Esophagus muscularis mucosa (tissue), 4 donors: Measurements from ENCODE around the gene PDZK1IP1. TPM values are rescaled to one million over a fixed set of nuclear protein-coding genes. Genes with fewer than 3 reads are reported as not detected.

Source experiments
- DNase-seq: peaks from one replicate; pipeline ENCODE4 v3.0.0-alpha.2; 2017; ENCODE audit errors: extremely low spot score
- H3K27ac ChIP-seq, 4 donors: fragments of 200-600 bp; sonication (generic); replicated peaks in 1 of 4; 1 replicate in 3 of 4; 2 replicates in 1 of 4; pipeline ENCODE4 v1.5.1; 2016 to 2019; ENCODE audit warnings: mild to moderate bottlenecking in 1 of 4
- H3K27me3 ChIP-seq, 4 donors: fragments of 200-600 bp; sonication (generic); one replicate each; pipeline versions ENCODE4 v1.5.1 to v1.6.0; 2016 to 2019
- H3K36me3 ChIP-seq, 4 donors: fragments of 200-600 bp; sonication (generic); one replicate each; pipeline ENCODE4 v1.5.1; 2016 to 2019
- H3K4me1 ChIP-seq, 4 donors: fragments of 200-600 bp; sonication (generic); one replicate each; pipeline ENCODE4 v1.5.1; 2016 to 2019
- H3K4me3 ChIP-seq, 4 donors: fragments of 200-600 bp; sonication (generic); 1 replicate in 2 of 4; 2 replicates in 2 of 4; pipeline ENCODE4 v1.5.1; 2016 to 2019; ENCODE audit warnings: mild to moderate bottlenecking in 4 of 4, moderate library complexity in 1 of 4
- H3K9me3 ChIP-seq, 4 donors: fragments of 200-600 bp; sonication (generic); 1 replicate in 3 of 4; 2 replicates in 1 of 4; pipeline ENCODE4 v1.5.1; 2016 to 2019
- EP300 ChIP-seq: sonication (generic); formaldehyde crosslinking; IDR thresholded peaks from one replicate; pipeline ENCODE4 v1.6.1; 2017; ENCODE audit warnings: antibody characterized with exemption
- POLR2A ChIP-seq: fragments of 450-650 bp; IDR thresholded peaks from one replicate; pipeline ENCODE4 v1.6.1; 2017; ENCODE audit warnings: antibody characterized with exemption, moderate library complexity, mild to moderate bottlenecking, low read depth
- POLR2AphosphoS5 ChIP-seq, 2 donors: sonication (generic); formaldehyde crosslinking; IDR thresholded peaks; one replicate each; pipeline ENCODE4 v1.6.1; 2017; ENCODE audit warnings: antibody characterized with exemption in 2 of 2
- WGBS: methylation state at CpG from one replicate; pipeline ENCODE4 v1.1.5; 2018; 5-methylcytosine and 5-hydroxymethylcytosine counted together
- intact Hi-C: fragments of 100-400 bp; cut with DNase I; formaldehyde crosslinking; loops from one replicate; pipeline ENCODE4 v1.15.1; 2023
- total RNA-seq, 4 donors: library from RNA; depleted of rRNA; stranded (reverse); fragments of >200 nt; gene quantifications; one replicate each; pipeline versions ENCODE4 v1.1.0 to v1.2.1, GENCODE V29; 2016
- TF ChIP-seq, protein P1 (sequence below), 3 experiments: fragments of 200-600 bp in 2 of 3; fragments of 450-650 bp in 1 of 3; sonication (generic) in 2 of 3; IDR thresholded peaks; one replicate each; pipeline ENCODE4 v1.5.1; 2017 to 2019; ENCODE audit warnings: antibody characterized with exemption in 3 of 3, mild to moderate bottlenecking in 2 of 3, moderate library complexity in 1 of 3

The PDZK1IP1 gene
- total RNA-seq, 4 donors from 2014 or later: 1.8 TPM; not detected in 3

DNA sequence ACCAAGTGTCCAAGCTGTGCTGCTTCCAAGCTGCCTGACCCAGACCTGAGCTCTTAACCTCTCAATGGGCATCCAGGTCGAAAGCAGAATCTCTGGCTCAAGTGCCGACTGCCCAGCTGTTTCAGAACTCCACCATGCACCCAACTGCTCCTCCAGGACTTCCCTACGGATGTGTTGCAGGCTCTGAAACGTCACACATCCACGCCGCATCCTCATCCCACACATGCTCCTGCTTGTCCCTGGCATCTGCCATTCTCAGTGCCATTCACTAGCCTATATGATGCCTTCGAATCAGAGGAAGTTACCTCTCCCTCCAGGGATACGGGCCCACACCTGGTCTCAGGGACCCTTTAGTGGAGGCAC, 11.2 kb downstream of the PDZK1IP1 start:
- H3K36me3 ChIP-seq: no peaks in the 10 kb centered on the region
- intact Hi-C loops: loop anchor here (5.0 kb wide), 1 partner anchor 534 kb away; no protein-coding TSS in a partner anchor
- H3K4me3 ChIP-seq: peak overlapping the region in 2 of 4 donors; percentile 47 to 62
- DNase-seq: peak; percentile 74
- no peak overlapping the region for H3K27ac ChIP-seq
- 67% methylated on average over 8 of the region's 8 CpGs for WGBS
- no peaks in the 10 kb centered on the region for H3K9me3 ChIP-seq
- peaks cover 0 to 50% (median 0%) of the 10 kb centered on the region in 4 donors for H3K27me3 ChIP-seq
- H3K4me1 ChIP-seq: peaks cover 15 to 28% (median 24%) of the 10 kb centered on the region in 4 donors
- no peak for TF ChIP-seq POLR2A
- TF ChIP-seq, protein P1, sequence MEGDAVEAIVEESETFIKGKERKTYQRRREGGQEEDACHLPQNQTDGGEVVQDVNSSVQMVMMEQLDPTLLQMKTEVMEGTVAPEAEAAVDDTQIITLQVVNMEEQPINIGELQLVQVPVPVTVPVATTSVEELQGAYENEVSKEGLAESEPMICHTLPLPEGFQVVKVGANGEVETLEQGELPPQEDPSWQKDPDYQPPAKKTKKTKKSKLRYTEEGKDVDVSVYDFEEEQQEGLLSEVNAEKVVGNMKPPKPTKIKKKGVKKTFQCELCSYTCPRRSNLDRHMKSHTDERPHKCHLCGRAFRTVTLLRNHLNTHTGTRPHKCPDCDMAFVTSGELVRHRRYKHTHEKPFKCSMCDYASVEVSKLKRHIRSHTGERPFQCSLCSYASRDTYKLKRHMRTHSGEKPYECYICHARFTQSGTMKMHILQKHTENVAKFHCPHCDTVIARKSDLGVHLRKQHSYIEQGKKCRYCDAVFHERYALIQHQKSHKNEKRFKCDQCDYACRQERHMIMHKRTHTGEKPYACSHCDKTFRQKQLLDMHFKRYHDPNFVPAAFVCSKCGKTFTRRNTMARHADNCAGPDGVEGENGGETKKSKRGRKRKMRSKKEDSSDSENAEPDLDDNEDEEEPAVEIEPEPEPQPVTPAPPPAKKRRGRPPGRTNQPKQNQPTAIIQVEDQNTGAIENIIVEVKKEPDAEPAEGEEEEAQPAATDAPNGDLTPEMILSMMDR (IDR thresholded peaks at IDR 0.05): no peak
- TF ChIP-seq EP300: no peak
- no peak for TF ChIP-seq POLR2AphosphoS5 (IDR thresholded peaks at IDR 0.05)

DNA sequence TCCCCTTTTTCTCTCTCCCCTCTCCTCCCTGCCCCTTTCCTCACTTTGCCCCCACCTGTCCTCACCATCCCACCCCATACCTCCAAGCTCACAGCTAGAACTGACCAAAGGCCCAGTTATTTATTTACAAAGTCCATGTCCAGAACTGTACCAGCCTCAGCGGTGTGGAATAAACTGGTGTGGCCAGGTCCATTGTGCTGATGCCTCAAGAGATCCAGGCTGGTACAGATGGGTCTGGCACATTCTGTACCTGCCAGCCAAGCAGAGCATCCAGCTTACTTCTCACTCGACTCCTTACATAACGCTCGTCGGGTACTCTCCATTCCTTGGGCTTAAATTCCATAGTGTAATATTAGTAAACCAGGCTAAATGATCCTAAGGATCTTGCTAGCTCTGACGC, 11.8 kb downstream of the PDZK1IP1 start:
- Histone ChIP-seq H3K36me3 (no peaks in the 10 kb centered on the region), H3K27me3 (peaks cover 0 to 50% (median 0%) of the 10 kb centered on the region in 4 donors), H3K9me3 (peaks cover 0 to 4% (median 1%) of the 10 kb centered on the region in 4 donors), H3K4me1 (peaks cover 15 to 28% (median 24%) of the 10 kb centered on the region in 4 donors), H3K4me3 (no peak overlapping the region), H3K27ac (no peak overlapping the region)
- no peak for TF ChIP-seq POLR2A
- no peak for TF ChIP-seq POLR2AphosphoS5 (IDR thresholded peaks at IDR 0.05)
- TF ChIP-seq EP300: no peak
- TF ChIP-seq, protein P1 (IDR thresholded peaks at IDR 0.05): no peak
- intact Hi-C loops: loop anchor here (5.0 kb wide), 1 partner anchor 534 kb away; no protein-coding TSS in a partner anchor
- peak; percentile 83 for DNase-seq
- WGBS: 79% methylated on average over 6 of the region's 6 CpGs

DNA sequence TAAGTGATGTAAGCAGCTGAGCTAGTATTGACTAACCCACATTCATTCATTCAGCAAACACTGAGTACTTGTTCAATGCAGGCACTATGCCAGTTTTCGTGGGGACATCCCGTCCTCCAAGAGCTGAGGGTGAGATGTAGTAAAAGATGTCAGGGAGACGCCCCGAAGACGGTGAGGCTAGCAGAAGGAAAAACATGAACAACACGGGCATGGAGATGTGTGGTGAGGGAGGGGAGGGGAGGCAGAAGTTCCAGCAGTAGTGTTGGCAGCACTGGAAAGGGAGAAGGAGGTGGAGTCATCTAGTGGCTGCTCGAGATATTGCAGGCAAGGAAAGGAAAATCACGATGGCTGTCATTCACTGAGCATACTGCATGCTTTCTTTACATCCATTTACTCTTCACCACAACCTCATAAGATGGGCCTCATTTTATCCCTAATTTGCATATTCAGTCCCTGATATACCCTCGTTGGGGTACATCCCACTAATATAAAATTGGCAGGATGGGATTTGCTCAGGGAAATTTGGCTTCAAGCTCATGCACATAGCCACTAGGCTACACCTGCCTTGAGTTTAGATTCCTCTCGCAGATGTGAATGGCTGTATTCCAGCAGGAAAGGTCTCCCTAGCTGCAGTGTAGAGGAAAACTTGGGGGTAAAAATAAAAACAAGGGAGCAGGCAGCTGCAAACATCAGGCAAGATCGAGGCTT, 14.5 kb downstream of the PDZK1IP1 start:
- H3K4me1 ChIP-seq: peaks cover 11 to 26% (median 22%) of the 10 kb centered on the region in 4 donors
- WGBS: 18% methylated on average over 11 of the region's 11 CpGs
- H3K4me3 ChIP-seq: no peak overlapping the region
- H3K27ac ChIP-seq: no peak overlapping the region
- DNase-seq: peak; percentile 89
- intact Hi-C loops: loop anchor here (5.0 kb wide), 1 partner anchor 537 kb away; no protein-coding TSS in a partner anchor
- peaks cover 0 to 32% (median 0%) of the 10 kb centered on the region in 4 donors for H3K27me3 ChIP-seq
- no peaks in the 10 kb centered on the region for H3K36me3 ChIP-seq
- TF ChIP-seq, protein P1 (IDR thresholded peaks at IDR 0.05): peak; percentile 78 to 98 (median 86)
- no peak for TF ChIP-seq POLR2A
- peaks cover 0 to 8% (median 3%) of the 10 kb centered on the region in 4 donors for H3K9me3 ChIP-seq

DNA sequence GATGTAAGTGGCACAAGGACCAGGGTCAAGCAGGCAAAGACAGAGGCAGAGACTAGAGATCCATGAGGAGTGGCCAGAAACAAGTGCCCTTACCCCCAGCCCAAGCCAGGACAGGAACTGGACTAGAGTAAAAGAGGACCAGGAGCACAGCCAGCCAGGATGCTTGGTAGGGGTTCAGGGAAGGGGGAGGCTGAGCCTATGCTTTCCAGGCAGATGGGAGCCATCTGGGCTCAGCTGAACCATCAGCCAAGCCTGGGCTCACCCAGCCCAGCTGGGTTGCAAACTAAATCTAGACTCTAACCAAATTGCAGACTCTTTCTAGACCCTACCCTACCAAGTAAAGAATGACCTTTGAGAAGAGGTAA, 15.2 kb downstream of the PDZK1IP1 start:
- peaks cover 0 to 8% (median 3%) of the 10 kb centered on the region in 4 donors for H3K9me3 ChIP-seq
- intact Hi-C loops: loop anchor here (5.0 kb wide), 1 partner anchor 538 kb away; no protein-coding TSS in a partner anchor
- DNase-seq: peak; percentile 84

More for the DNA sequence above, 15.2 kb downstream of the PDZK1IP1 start:
- peaks cover 0 to 32% (median 0%) of the 10 kb centered on the region in 4 donors for H3K27me3 ChIP-seq
- H3K27ac ChIP-seq: no peak overlapping the region
- H3K4me1 ChIP-seq: peaks cover 4 to 18% (median 15%) of the 10 kb centered on the region in 4 donors
- H3K4me3 ChIP-seq: no peak overlapping the region
- TF ChIP-seq, protein P1 (IDR thresholded peaks at IDR 0.05): no peak
- TF ChIP-seq POLR2A: no peak
- no peak for TF ChIP-seq POLR2AphosphoS5 (IDR thresholded peaks at IDR 0.05)
- TF ChIP-seq EP300: no peak
- no peaks in the 10 kb centered on the region for H3K36me3 ChIP-seq
